Stimulated activated CD4-positive, alpha-beta T cell treated with anti-CD3 and anti-CD28 coated beads, TNF-alpha, amount 100 ng/mL, for 1 hour (primary cell): Measurements from ENCODE around the gene CRYL1.

Experiments
- DNase-seq, 3 donors: peaks; one replicate each; pipeline ENCODE4 v3.0.0-alpha.2; 2020; ENCODE audit warnings: low read depth in 3 of 3, low spot score in 1 of 3

Gene CRYL1, protein sequence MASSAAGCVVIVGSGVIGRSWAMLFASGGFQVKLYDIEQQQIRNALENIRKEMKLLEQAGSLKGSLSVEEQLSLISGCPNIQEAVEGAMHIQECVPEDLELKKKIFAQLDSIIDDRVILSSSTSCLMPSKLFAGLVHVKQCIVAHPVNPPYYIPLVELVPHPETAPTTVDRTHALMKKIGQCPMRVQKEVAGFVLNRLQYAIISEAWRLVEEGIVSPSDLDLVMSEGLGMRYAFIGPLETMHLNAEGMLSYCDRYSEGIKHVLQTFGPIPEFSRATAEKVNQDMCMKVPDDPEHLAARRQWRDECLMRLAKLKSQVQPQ

GRCh38 chr13:20525601-20526544, at the start of gene CRYL1:
TSS of gene CRYL1 (minus strand) at chr13:20525857. CDS start at chr13:20525794, 63 bp downstream.
- peak; percentile 22 to 60 (median 46) for DNase-seq

DNA sequence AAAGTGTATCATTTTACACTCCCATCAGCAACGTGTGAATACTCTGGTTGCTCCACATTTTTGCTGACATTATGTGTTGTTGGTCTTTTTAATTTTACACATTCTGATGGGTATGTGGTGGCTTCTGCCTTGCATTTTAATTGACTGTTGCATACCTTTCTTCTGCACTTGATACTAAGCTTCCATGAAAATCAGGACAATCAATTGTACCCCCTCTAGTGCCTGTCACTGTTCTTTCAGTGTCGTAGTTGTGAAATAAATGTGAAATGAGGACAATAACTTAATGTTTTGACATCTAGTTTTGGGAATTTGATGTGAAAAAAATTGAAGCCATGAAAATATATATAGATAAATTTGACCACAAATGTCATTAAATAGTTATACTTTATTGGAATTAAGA, 48.0 kb upstream of the CRYL1 start:
- DNase-seq, result no peak

- DNase-seq, result no peak
Measured at GRCh38 chr13:20573186-20573585, 47.5 kb upstream of the CRYL1 start.

DNA sequence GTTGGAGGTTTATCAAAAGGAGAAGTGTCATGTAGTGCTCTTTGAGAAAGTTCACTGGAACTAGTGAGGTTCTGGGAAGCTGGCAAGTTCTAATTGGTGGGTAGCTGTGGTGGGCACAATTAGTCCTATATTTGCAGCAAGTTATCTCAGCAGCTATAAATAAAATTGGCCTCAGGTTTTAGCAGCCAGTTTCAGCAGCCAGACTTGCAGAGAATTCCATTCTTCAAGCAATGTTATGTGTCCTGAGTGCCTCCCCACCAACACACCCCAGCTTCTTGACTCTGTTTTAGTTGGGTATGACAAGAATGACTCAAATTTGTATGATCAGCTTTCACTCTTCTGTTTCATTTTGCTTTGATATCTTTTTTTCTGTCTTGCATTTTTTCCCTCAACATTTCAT, 46.0 kb upstream of the CRYL1 start:
- no peak for DNase-seq

DNA sequence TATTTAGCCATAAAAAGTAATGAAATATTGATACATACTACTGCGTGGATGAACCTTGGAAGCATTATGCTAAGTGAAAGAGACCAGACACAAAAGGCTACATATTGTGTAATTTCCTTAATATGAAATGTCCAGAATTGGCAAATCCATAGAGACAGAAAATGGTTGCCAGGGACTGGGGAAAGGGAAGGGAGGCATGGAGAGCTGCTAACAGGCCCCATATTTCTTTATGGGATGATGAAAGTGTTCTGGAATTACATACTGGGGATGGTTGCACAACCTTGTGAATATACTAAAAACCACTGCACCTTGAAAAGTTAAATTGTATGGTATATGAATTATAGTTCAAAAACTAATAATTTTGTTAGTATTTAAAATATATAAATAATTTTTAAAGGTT, 44.9 kb upstream of the CRYL1 start:
- no peak for DNase-seq

GRCh38 chr13:20567881-20568528, 42.3 kb upstream of the CRYL1 start:
- DNase-seq, result no peak

- DNase-seq, result peak; percentile 39 to 68 (median 59)
Measured at GRCh38 chr13:20566898-20567874, 41.5 kb upstream of the CRYL1 start, which contains the start of gene IFT88. TSS of gene IFT88 (plus strand) at chr13:20567157. CDS start at chr13:20574386, 7,229 bp downstream.

DNA sequence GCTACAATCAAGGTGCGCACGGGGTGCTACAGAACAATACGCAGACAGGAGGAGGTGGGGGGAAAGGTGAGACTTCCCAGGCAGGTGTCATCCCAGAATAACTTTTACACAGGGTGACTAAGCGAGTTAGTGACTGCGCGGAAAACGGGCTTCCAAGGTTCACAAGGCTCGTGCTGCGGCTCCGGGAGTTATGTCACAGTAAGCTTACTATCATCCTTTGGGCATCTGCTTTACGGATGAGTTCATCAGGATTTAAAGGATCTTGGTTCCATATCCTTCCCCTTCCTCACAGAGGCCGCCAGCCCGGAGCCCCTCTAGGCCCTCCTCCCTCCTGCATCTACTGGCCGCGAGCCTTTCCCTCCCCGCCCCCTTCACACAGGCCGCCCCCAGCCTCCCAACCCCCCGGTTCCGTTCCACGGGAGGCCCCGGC, 40.8 kb upstream of the CRYL1 start:
- peak in 1 of 3 donors; percentile 2 for DNase-seq

- DNase-seq, result no peak
Measured at GRCh38 chr13:20565115-20565736, 39.6 kb upstream of the CRYL1 start.

DNA sequence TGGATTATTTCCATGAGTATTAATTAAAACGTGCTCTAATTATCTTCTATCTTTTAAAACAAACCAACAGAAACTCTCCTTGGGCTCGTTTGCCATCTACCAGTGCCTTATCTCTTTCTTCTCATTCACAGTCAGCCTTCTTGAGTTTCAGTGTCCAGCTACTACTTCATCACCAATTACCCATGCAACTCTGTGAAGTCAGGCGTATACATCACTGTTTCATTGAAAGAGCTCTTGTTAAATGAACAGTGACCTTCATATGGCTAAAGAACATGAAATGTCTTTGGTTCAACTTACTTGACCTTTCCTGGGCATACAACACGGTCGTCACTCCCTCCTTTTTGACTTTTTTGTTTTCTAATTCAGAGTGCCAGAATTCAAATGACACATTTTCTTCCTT, 36.1 kb upstream of the CRYL1 start:
- DNase-seq, result no peak

DNA sequence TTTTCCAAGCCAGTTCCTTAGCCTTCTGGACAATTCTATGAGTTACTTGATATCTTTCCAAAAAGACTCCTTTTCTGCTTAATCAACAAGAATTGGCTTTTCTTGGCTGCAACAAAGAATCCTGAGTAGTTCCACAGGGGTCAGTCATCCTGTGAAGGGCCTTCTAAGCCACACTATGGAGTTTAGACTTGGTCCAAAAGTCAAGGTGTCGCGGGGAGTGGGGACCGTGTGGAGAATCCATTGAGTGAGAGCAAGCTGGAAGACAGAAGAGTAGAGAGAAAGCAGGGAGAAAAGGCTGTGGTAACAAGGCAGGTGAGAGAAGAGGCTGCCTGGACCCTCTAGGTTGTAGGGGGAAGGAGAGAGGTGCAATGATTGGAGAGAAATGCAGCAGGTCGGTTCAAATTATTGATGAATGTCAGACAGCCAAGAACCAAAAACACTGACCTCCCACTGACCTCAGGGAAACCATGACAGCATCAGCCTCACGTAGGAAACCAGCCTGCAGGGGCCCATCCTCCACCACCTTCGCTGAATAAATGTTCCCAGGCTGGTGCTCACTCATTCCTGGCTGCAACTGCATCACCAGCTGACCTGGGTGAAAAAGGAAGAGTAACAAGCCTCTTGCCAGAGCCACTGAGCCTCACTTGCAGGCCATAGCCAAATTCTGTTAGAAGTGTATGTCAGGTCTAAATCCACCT, 34.2 kb upstream of the CRYL1 start:
- DNase-seq, result no peak

DNA sequence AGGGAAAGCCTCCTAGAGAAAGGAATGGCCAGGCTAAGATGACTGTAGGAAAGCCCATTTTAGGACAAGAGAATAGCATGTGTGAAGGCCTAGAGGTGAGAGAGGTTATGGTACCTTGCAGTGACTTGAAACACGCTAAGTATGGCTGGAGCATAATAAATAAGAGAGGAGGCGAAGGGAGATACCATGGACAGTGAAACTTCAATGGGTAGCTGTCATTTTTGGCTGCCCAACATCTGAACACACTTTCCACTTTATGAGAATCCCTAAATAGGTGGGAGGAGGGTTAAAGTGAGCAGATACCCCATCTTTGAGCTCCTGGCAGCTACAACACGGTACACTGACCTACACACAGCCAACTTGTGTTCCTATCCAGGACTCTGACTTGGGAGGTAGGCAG, 33.3 kb upstream of the CRYL1 start:
- no peak for DNase-seq

DNA sequence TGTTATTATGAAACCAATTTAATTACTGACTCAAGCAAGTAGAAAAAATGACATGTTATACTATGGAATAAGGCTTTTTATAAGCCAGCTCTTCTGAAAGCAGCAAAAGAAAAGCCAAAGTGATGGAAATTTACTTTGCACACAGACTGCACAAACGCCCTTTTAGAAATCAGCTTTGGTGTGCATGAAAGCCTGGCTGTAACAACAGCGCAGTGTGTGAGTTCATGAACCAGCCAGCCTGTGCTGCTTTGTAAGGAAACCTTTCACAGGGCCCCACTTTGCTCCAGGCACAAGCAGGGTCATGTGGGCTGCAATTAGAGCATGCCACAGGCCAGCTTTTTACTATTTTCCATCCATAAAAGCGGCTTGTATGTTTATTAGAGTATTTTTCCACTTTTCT, 27.7 kb upstream of the CRYL1 start:
- DNase-seq, result no peak

- DNase-seq, result no peak
Measured at GRCh38 chr13:20550799-20551198, 25.1 kb upstream of the CRYL1 start.

GRCh38 chr13:20547479-20547908, 21.8 kb upstream of the CRYL1 start:
- no peak for DNase-seq

DNA sequence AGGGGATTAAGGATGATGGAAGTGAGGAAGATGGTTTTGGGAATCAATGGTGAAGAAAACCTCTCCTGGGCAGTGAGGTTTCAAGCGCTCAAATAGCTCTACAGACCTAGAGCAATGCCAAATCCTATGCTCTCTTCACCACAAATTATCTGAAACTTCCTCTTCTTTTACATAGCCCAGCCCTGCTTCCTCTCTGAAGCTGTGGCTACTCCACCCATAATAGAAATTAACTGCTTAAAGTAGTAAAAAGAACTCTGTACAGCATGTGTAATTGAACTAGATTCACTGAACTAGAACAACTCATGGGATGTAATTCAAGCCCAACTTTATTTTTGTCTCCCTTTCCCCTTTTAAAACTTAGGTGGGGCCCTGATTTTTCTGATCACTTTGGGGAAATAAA, 20.9 kb upstream of the CRYL1 start:
- DNase-seq, result no peak

DNA sequence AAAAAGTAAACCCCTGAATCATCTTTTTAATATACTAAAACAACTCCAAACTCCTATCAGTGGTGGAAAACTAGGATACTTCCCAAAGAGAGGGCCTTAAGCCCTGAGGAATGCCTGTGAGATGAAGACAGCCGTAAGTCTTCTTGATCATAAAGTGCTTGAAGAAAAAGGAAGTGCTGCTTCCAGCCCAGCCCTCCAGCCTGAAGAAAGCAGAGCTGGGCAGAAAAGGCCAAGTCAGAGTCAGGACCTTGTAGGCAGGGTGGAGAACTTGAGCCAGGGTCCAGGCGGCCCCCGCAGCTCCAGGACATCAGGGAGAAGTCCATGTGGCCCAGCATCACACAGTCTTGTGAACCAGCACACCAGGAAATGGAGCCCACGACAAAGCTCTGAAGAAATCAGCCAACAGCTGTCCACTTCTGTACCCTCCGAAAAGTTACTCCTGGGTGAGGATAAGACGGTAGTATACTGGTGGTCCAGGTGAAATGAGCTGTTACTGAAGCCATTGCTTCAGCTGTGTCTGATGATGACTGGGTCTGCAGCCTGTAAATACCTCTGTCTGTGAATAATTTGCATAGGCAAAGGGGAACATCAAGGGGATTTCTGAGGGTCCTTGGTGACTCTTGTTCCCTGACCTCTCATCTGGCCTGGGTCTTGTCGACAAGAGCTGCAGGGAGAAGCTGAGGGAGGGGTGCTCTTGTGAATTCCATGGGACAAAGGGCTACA, 18.7 kb upstream of the CRYL1 start:
- DNase-seq, result no peak

DNA sequence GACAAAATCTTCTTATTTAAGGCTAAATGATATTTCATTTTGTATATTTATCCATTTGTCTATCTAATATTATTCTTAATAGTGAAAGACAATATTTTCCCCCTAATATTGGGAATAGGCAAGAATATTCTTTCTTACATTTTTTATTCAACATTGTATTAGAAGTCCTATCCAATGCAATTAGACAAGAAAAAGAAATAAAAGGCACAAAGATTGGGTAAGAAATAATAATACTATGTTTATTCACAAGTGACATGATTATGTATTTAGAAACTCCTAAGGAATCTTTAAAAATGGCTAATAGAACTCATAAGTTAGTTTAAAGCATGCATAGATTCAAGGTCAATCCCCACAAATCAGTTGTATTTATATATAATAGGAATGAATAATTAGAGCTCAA, 11.3 kb upstream of the CRYL1 start:
- no peak for DNase-seq
